Chondrocyte (in vitro differentiated cells): ENCODE results near the gene NOTCH1. TPM values are rescaled to one million over a fixed set of nuclear protein-coding genes. Genes with fewer than 3 reads are reported as not detected.

ENCODE experiments used
- DNase-seq: peaks from one replicate; pipeline ENCODE4 v3.0.0; 2021; ENCODE audit warnings: mixed read lengths, low spot score
- H3K27ac Mint-ChIP-seq: one replicate; pipeline ENCODE4 v1.8.0; 2021; ENCODE audit warnings: mild to moderate bottlenecking, moderate library complexity, mixed read lengths; ENCODE audit not compliant: unreplicated experiment
- H3K27me3 Mint-ChIP-seq: 2 replicates; pipeline ENCODE4 v1.8.0; 2021; ENCODE audit warnings: low read depth, mixed read lengths
- H3K36me3 Mint-ChIP-seq: 2 replicates; pipeline ENCODE4 v1.8.0; 2021; ENCODE audit warnings: low read depth, mixed read lengths
- H3K4me1 Mint-ChIP-seq: 2 replicates; pipeline ENCODE4 v1.8.0; 2021; ENCODE audit warnings: low read depth, mild to moderate bottlenecking, mixed read lengths
- H3K4me3 Mint-ChIP-seq: one replicate; pipeline ENCODE4 v1.8.0; 2021; ENCODE audit warnings: mild to moderate bottlenecking, moderate library complexity, mixed read lengths; ENCODE audit not compliant: unreplicated experiment
- H3K9me3 Mint-ChIP-seq: 2 replicates; pipeline ENCODE4 v1.8.0; 2021; ENCODE audit warnings: low read depth, mixed read lengths
- total RNA-seq: library from RNA; stranded (reverse); gene quantifications from 3 replicates; pipeline ENCODE4 v1.2.1, GENCODE V29; 2021
- TF ChIP-seq, protein P1 (sequence below): fragments of 200-600 bp; sonication (generic); IDR thresholded peaks from 2 replicates; pipeline ENCODE4 v1.5.0; 2021; ENCODE audit warnings: antibody characterized with exemption, mild to moderate bottlenecking, moderate library complexity

Gene NOTCH1
- total RNA-seq, 1 donor from 2014 or later: 28.7 TPM

DNA sequence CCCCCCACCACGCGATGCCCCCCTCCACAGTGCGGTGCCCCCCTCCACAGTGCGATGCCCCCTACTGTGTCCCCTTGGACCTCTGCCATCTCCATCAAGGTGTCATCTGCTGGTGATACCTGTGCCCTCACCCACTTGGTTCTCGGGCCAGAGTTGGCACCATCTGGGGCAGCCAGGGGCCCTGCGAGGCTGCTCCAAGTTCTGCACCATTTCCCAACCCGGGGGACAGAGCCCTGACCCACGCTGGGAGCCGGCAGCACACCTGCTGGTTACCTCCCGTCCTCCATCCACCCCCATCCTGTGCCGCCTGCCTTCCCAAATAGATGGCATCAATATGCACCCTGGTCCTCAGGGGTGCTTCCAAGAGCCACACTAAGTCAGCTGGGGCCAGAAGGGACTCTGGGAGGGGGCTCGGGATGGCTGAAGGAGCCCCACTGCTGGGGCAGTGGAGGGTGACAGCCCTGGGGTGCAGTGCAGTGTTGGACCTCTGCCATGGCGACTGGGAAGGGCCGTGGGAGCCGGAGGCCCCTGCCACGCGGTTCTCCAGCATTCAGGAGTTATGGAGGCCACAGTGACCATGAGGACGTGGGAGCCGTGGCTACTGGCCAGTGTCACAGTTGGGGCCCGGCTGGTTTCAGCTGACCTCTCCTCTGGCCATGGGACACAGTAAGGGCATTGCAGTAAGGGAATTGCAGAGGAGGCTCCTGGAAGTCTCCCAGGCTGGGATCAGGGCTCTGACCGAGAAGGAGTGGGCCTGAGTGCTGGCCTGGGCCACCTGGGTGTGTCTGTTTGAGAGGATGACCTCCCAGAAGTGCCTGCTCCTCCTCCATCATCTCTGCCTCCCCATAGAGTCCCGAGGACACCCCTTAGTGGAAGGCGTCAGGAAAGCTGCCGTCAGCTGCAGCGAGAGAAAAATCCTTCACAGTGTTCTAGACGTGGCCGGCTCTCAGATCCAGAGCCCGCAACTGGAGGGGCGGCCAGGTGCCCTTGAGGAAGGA, 44.2 kb upstream of the NOTCH1 start:
- Mint-ChIP-seq H3K4me1 (peaks cover 12% of the 10 kb centered on the region), H3K4me3 (no peak overlapping the region), H3K27me3 (no peaks in the 10 kb centered on the region), H3K27ac (no peak overlapping the region), H3K36me3 (no peaks in the 10 kb centered on the region), H3K9me3 (no peaks in the 10 kb centered on the region)
- TF ChIP-seq, protein P1, sequence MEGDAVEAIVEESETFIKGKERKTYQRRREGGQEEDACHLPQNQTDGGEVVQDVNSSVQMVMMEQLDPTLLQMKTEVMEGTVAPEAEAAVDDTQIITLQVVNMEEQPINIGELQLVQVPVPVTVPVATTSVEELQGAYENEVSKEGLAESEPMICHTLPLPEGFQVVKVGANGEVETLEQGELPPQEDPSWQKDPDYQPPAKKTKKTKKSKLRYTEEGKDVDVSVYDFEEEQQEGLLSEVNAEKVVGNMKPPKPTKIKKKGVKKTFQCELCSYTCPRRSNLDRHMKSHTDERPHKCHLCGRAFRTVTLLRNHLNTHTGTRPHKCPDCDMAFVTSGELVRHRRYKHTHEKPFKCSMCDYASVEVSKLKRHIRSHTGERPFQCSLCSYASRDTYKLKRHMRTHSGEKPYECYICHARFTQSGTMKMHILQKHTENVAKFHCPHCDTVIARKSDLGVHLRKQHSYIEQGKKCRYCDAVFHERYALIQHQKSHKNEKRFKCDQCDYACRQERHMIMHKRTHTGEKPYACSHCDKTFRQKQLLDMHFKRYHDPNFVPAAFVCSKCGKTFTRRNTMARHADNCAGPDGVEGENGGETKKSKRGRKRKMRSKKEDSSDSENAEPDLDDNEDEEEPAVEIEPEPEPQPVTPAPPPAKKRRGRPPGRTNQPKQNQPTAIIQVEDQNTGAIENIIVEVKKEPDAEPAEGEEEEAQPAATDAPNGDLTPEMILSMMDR: no peak
- no peak for DNase-seq

DNA sequence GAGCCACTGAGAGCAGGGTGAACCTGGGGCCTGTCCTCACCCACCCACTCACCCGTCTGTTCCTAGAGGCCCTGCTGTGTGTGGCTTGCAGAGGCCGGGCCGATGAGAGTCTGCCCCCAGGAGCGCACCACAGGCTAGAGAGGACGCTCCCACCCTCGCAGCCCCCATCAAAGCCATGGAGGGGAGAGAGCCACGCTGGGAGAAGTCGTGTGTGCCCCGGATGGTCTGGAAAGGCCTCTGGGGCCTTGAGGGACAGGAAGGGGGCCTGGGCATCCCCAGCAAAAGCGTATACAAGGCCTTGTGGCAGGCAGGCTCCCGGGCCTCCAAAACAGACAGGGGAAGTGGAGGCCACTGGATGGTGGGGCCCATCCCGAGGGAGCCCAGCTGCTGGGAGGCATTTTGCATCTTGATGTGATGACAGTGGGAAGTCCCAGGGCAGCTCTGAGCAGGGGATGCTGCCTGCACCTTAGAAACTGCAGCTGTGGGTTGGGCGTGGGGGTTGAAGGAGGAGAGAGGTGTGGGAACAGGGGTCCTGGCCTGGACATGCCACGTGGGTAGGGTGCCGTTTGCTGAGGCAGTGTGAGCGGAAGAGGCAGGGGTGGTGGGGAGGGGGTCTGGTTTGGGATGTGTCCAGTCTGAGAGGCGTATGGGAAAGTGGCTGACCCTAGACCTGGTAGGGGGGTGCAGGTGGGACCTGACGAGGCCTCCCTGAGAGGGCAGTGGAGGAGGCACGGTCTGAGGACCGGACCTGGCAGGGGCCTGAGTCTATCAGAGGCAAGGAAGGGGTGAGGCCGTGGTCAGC, 43.0 kb upstream of the NOTCH1 start:
- no peak for DNase-seq
- Mint-ChIP-seq H3K4me1 (peaks cover 12% of the 10 kb centered on the region), H3K27ac (no peak overlapping the region), H3K36me3 (no peaks in the 10 kb centered on the region), H3K9me3 (no peaks in the 10 kb centered on the region), H3K4me3 (no peak overlapping the region), H3K27me3 (no peaks in the 10 kb centered on the region)
- TF ChIP-seq, protein P1: no peak

DNA sequence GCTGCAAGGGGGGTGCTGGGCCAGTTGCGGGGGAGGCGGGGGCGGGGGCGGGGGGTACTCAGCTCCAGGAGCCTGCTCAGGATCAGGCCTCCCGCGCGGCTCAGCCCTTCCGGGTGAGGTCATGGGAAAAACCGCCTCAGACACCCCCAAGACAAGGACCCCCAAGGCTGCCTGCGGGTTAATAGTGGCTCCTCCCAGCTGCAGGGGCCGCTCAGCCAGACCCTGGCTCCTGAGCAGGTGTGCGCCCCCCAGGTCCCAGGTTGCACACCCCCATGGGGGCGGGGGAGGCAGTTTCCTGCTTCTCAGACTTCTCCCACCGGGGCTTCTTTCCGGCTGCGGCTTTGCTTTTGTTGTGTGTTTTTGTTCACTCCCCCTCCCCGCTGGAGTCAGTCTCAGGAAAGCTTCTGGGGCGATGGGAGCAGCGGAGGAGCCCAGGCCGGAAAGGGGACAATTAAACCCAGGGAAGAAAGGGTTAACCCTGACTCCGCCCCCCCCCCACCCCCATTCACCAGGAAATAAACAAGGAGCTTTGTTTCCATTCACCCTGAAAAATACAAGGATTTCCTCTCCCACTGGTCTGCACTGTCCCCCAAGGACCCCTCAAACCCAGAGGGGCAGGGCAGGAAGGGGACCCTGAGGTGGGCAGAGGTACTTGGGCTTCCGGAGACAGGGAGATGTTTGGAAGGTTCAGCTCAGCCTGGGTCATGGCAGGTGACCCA, 42.3 kb upstream of the NOTCH1 start:
- Mint-ChIP-seq H3K27me3 (no peaks in the 10 kb centered on the region), H3K4me3 (no peak overlapping the region), H3K4me1 (peaks cover 12% of the 10 kb centered on the region), H3K9me3 (no peaks in the 10 kb centered on the region), H3K36me3 (no peaks in the 10 kb centered on the region), H3K27ac (no peak overlapping the region)
- no peak for DNase-seq
- TF ChIP-seq, protein P1: no peak

DNA sequence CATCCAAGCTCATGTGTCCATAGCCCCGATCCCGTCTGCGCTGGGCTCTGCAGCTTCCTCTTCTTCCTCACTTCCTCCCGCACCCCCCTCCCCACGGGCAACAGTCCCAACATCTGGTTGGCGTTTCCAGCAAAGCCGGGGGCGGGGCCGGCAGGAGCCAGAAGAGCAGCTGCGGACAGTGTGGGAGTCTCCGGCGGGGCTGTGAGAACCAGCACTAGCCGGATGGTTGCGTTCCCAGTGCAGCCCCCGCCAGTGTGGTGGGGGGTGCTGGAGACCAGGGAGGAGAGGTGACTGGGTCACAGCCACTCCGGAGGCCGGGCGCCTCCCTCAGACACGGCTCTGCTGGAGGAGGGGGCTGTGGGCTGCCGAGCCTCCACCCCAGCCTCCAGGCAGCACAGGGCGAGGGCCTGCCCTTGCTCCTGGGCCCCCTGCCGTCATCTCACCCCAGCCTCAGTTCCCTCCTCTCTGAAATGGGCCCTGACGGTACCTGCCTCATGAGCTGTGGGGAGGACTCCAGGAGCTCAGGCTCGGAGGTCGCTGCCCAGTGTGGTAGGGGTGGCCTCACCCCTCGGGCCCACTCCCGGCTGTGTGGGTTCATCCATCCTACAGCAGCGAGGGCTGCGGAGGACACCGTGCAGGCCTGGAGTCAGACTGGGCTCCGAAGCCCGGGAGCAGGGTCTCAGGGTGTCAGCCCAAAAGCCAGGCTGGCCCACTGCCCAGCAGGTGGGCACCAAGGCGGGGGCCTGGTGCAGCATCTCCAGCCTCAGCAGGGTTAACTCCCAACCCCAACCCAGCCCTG, 41.5 kb upstream of the NOTCH1 start:
- no peak for DNase-seq
- TF ChIP-seq, protein P1: no peak
- Mint-ChIP-seq H3K27ac (no peak overlapping the region), H3K27me3 (no peaks in the 10 kb centered on the region), H3K36me3 (no peaks in the 10 kb centered on the region), H3K4me1 (peaks cover 12% of the 10 kb centered on the region), H3K9me3 (no peaks in the 10 kb centered on the region), H3K4me3 (peak overlapping the region; percentile 1)
